ENCODE measurements around the gene C10orf71.

GRCh38 chr10:49255883-49256282, 43.1 kb upstream of the C10orf71 start:
- TF ChIP-seq POLR2A (IDR thresholded peaks at IDR 0.05) (no peak), POLR2AphosphoS5 (IDR thresholded peaks at IDR 0.05) (no peak)
- TF ChIP-seq, protein P1, sequence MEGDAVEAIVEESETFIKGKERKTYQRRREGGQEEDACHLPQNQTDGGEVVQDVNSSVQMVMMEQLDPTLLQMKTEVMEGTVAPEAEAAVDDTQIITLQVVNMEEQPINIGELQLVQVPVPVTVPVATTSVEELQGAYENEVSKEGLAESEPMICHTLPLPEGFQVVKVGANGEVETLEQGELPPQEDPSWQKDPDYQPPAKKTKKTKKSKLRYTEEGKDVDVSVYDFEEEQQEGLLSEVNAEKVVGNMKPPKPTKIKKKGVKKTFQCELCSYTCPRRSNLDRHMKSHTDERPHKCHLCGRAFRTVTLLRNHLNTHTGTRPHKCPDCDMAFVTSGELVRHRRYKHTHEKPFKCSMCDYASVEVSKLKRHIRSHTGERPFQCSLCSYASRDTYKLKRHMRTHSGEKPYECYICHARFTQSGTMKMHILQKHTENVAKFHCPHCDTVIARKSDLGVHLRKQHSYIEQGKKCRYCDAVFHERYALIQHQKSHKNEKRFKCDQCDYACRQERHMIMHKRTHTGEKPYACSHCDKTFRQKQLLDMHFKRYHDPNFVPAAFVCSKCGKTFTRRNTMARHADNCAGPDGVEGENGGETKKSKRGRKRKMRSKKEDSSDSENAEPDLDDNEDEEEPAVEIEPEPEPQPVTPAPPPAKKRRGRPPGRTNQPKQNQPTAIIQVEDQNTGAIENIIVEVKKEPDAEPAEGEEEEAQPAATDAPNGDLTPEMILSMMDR (IDR thresholded peaks at IDR 0.05) = no peak
